Left ventricle myocardium inferior (tissue), 1 donor: Measurements from ENCODE around the gene TPRA1. TPM values are rescaled to one million over a fixed set of nuclear protein-coding genes. Genes with fewer than 3 reads are reported as not detected.

Source experiments
- DNase-seq: peaks from one replicate; pipeline ENCODE4 v3.0.0-alpha.2; 2020
- H3K27ac ChIP-seq: fragments of 200-600 bp; replicated peaks from 2 replicates; pipeline ENCODE4 v1.8.0; 2021
- H3K27me3 ChIP-seq: fragments of 200-600 bp; 2 replicates; pipeline ENCODE4 v1.8.0; 2021; ENCODE audit warnings: low read depth
- H3K36me3 ChIP-seq: fragments of 200-600 bp; 2 replicates; pipeline ENCODE4 v1.8.0; 2021
- H3K4me1 ChIP-seq: fragments of 200-600 bp; 2 replicates; pipeline ENCODE4 v1.8.0; 2021
- H3K4me3 ChIP-seq: fragments of 200-600 bp; 2 replicates; pipeline ENCODE4 v1.8.0; 2021; ENCODE audit warnings: mild to moderate bottlenecking, moderate library complexity
- H3K9me3 ChIP-seq: fragments of 200-600 bp; replicated peaks from 2 replicates; pipeline ENCODE4 v1.8.0; 2021
- intact Hi-C: fragments of 100-400 bp; cut with micrococcal nuclease; formaldehyde crosslinking; loops from one replicate; pipeline ENCODE4 v1.11.0; 2022
- total RNA-seq: library from RNA; stranded (reverse); fragmentation: NEBNext Ultra II Directional; extraction: Animal tissue kit (Norgen Biotek cat#: 25700); gene quantifications from one replicate; pipeline ENCODE4 v1.2.1, GENCODE V29; 2021
- TF ChIP-seq, protein P1 (sequence below): fragments of 200-600 bp; IDR thresholded peaks from 2 replicates; pipeline ENCODE4 v1.8.0; 2021; ENCODE audit warnings: antibody characterized with exemption, mild to moderate bottlenecking, borderline replicate concordance
- donor health status: DM: no; HTN: yes; CAD: no; lungs with severe emphysema.

Gene TPRA1
- total RNA-seq, 1 donor from 2014 or later = 17.4 TPM

DNA sequence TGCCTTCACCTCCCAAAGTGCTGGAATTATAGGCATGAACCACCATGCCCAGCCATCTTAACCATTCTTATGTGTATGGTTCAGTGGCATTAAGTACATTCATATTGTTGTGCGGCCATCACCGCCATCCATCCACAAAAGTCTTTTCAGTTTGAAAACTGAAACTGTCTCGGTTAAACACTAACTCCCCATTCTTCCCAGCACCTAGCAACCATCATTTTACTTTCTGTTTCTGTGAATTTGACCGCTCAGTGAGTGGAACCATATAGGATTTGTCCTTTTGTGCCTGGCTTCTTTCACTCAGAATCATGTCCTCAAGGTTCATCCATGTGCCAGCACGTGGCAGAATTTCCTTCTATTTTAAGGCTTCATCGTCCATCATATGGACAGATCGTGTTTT, 13.5 kb upstream of the TPRA1 start:
- Histone ChIP-seq H3K4me3 (no peak overlapping the region), H3K9me3 (no peaks in the 10 kb centered on the region), H3K27ac (no peak overlapping the region), H3K4me1 (peaks cover 18% of the 10 kb centered on the region), H3K36me3 (peaks cover 26% of the 10 kb centered on the region), H3K27me3 (no peaks in the 10 kb centered on the region)
- intact Hi-C loops = no loop called here
- no peak for DNase-seq
- TF ChIP-seq, protein P1, sequence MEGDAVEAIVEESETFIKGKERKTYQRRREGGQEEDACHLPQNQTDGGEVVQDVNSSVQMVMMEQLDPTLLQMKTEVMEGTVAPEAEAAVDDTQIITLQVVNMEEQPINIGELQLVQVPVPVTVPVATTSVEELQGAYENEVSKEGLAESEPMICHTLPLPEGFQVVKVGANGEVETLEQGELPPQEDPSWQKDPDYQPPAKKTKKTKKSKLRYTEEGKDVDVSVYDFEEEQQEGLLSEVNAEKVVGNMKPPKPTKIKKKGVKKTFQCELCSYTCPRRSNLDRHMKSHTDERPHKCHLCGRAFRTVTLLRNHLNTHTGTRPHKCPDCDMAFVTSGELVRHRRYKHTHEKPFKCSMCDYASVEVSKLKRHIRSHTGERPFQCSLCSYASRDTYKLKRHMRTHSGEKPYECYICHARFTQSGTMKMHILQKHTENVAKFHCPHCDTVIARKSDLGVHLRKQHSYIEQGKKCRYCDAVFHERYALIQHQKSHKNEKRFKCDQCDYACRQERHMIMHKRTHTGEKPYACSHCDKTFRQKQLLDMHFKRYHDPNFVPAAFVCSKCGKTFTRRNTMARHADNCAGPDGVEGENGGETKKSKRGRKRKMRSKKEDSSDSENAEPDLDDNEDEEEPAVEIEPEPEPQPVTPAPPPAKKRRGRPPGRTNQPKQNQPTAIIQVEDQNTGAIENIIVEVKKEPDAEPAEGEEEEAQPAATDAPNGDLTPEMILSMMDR = no peak

DNA sequence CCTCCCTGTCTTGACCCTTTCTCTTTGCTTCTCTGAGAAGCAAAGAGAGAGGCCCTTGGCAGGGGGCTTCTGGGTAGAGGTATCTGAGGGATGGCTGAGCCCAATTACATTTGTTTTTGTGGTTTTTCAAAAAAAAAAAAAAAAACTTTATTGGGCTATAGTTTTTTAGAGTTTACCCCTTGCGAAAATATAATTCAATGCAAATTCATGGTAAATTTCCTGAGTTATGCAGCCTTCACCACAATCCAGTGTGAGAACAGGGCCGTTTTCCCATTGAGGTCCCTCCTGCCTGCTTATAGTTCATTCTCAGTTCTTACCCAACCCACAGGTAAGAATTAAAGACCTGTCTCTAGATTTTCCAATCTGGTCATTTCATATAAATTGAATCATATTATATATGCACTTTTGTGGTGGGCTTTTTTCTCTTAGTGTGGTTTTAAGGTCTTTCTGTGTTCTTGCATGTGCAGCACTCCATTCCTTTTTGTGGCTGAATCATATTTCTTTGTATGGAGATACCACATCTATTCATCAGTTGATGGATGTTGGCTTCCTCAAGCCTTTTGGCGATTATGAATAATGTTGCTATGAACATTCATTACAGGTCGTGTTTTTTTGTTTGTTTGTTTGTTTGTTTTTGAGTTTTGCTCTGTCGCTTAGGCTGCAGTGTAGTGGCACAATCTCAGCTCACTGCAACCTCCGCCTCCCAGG, 10.4 kb upstream of the TPRA1 start:
- Histone ChIP-seq H3K9me3 (no peaks in the 10 kb centered on the region), H3K36me3 (peaks cover 10% of the 10 kb centered on the region), H3K4me3 (no peak overlapping the region), H3K27ac (no peak overlapping the region), H3K27me3 (no peaks in the 10 kb centered on the region), H3K4me1 (peaks cover 15% of the 10 kb centered on the region)
- intact Hi-C loops = no loop called here
- TF ChIP-seq, protein P1 = no peak
- no peak for DNase-seq

DNA sequence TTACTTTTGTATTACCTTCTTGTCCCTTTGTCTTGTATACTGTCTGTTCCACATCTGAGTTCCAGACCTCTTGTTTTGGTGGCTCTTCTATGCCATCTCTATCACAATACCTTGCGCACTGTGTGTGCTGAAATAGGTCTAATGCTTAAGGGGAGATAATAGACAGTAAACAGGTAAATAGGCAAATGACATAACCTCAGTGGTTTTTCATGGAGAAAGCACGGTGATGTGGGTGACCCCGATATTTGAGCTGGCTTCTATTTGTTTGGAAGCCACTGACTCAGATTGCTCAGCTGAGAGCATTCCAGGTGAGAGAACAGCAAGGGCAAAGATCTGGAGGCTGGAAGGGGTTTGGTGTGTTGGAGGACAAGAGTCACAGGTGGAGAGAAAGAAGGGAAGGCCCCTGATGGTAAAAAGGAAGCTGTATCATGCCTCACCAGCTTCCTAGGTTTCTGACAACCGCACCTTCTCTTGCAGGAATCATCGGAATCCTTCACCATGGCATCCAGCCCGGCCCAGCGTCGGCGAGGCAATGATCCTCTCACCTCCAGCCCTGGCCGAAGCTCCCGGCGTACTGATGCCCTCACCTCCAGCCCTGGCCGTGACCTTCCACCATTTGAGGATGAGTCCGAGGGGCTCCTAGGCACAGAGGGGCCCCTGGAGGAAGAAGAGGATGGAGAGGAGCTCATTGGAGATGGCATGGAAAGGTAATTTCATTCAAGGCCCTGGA, 8.5 kb upstream of the TPRA1 start:
- H3K27ac ChIP-seq = peak overlapping the region; percentile 63

GRCh38 chr3:127597020-127597771, 6.7 kb upstream of the TPRA1 start:
- no peaks in the 10 kb centered on the region for H3K36me3 ChIP-seq
- H3K4me1 ChIP-seq = peaks cover 15% of the 10 kb centered on the region
- TF ChIP-seq, protein P1 = no peak
- peak overlapping the region; percentile 79 for H3K4me3 ChIP-seq
- no peak for DNase-seq
- H3K27ac ChIP-seq = no peak overlapping the region
- intact Hi-C loops = no loop called here
- H3K9me3 ChIP-seq = no peaks in the 10 kb centered on the region
- no peaks in the 10 kb centered on the region for H3K27me3 ChIP-seq

More for the DNA sequence above, 8.5 kb upstream of the TPRA1 start:
- Histone ChIP-seq H3K4me3 (peak overlapping the region; percentile 79), H3K27me3 (no peaks in the 10 kb centered on the region), H3K4me1 (peaks cover 15% of the 10 kb centered on the region), H3K9me3 (no peaks in the 10 kb centered on the region), H3K36me3 (no peaks in the 10 kb centered on the region)
- intact Hi-C loops = no loop called here
- TF ChIP-seq, protein P1 = no peak
- no peak for DNase-seq

- H3K4me3 ChIP-seq = no peak overlapping the region
- TF ChIP-seq, protein P1 = no peak
- no peaks in the 10 kb centered on the region for H3K9me3 ChIP-seq
- intact Hi-C loops = no loop called here
- no peaks in the 10 kb centered on the region for H3K27me3 ChIP-seq
- no peak for DNase-seq
- peaks cover 31% of the 10 kb centered on the region for H3K4me1 ChIP-seq
- H3K36me3 ChIP-seq = no peaks in the 10 kb centered on the region
- H3K27ac ChIP-seq = no peak overlapping the region
Observed at GRCh38 chr3:127595303-127595702, 4.8 kb upstream of the TPRA1 start.
